ENCODE data around the gene ROBO1. TPM values are rescaled to one million over a fixed set of nuclear protein-coding genes. Genes with fewer than 3 reads are reported as not detected.

Gene ROBO1
- total RNA-seq, 1 donor from 2014 or later, result 31.7 TPM

- H3K27me3 ChIP-seq (ENCODE audit: control insufficient read depth, insufficient read depth, low read length), result no peaks in the 10 kb centered on the region
- no peaks in the 10 kb centered on the region for H3K36me3 ChIP-seq (ENCODE audit: control insufficient read depth, insufficient read depth, low read length)
- H3K4me3 ChIP-seq (ENCODE audit: low read depth, low read length), result no peak overlapping the region
- DNase-seq (ENCODE audit: low read depth), result no peak
- no peak for TF ChIP-seq CTCF (IDR thresholded peaks at IDR 0.05; ENCODE audit: insufficient read depth, low read length, poor library complexity, severe bottlenecking)
These were observed 1133.5 kb downstream of the ROBO1 start for GRCh38 chr3:78634316-78634715.

GRCh38 chr3:78633626-78634025 lies 1134.2 kb downstream of the ROBO1 start:
- H3K36me3 ChIP-seq (ENCODE audit: control insufficient read depth, insufficient read depth, low read length), result no peaks in the 10 kb centered on the region
- no peak overlapping the region for H3K4me3 ChIP-seq (ENCODE audit: low read depth, low read length)
- H3K27me3 ChIP-seq (ENCODE audit: control insufficient read depth, insufficient read depth, low read length), result no peaks in the 10 kb centered on the region
- DNase-seq (ENCODE audit: low read depth), result peak; percentile 37
- no peak for TF ChIP-seq CTCF (IDR thresholded peaks at IDR 0.05; ENCODE audit: insufficient read depth, low read length, poor library complexity, severe bottlenecking)

- Histone ChIP-seq H3K27me3 (ENCODE audit: control insufficient read depth, insufficient read depth, low read length) (no peaks in the 10 kb centered on the region), H3K4me3 (ENCODE audit: low read depth, low read length) (no peak overlapping the region), H3K36me3 (ENCODE audit: control insufficient read depth, insufficient read depth, low read length) (no peaks in the 10 kb centered on the region)
- no peak for TF ChIP-seq CTCF (IDR thresholded peaks at IDR 0.05; ENCODE audit: insufficient read depth, low read length, poor library complexity, severe bottlenecking)
- no peak for DNase-seq (ENCODE audit: low read depth)
These were observed 1134.8 kb downstream of the ROBO1 start for GRCh38 chr3:78632925-78633553.

GRCh38 chr3:78629544-78629943 lies 1138.3 kb downstream of the ROBO1 start:
- Histone ChIP-seq H3K4me3 (ENCODE audit: low read depth, low read length) (no peak overlapping the region), H3K27me3 (ENCODE audit: control insufficient read depth, insufficient read depth, low read length) (no peaks in the 10 kb centered on the region), H3K36me3 (ENCODE audit: control insufficient read depth, insufficient read depth, low read length) (no peaks in the 10 kb centered on the region)
- no peak for TF ChIP-seq CTCF (IDR thresholded peaks at IDR 0.05; ENCODE audit: insufficient read depth, low read length, poor library complexity, severe bottlenecking)
- DNase-seq (ENCODE audit: low read depth), result no peak

- Histone ChIP-seq H3K27me3 (ENCODE audit: control insufficient read depth, insufficient read depth, low read length) (no peaks in the 10 kb centered on the region), H3K4me3 (ENCODE audit: low read depth, low read length) (no peak overlapping the region), H3K36me3 (ENCODE audit: control insufficient read depth, insufficient read depth, low read length) (peaks cover 1% of the 10 kb centered on the region)
- DNase-seq (ENCODE audit: low read depth), result no peak
- TF ChIP-seq CTCF (IDR thresholded peaks at IDR 0.05; ENCODE audit: insufficient read depth, low read length, poor library complexity, severe bottlenecking), result no peak
These were observed 1146.6 kb downstream of the ROBO1 start for GRCh38 chr3:78621061-78621716.

- Histone ChIP-seq H3K4me3 (ENCODE audit: low read depth, low read length) (no peak overlapping the region), H3K27me3 (ENCODE audit: control insufficient read depth, insufficient read depth, low read length) (no peaks in the 10 kb centered on the region), H3K36me3 (ENCODE audit: control insufficient read depth, insufficient read depth, low read length) (peaks cover 1% of the 10 kb centered on the region)
- no peak for DNase-seq (ENCODE audit: low read depth)
- no peak for TF ChIP-seq CTCF (IDR thresholded peaks at IDR 0.05; ENCODE audit: insufficient read depth, low read length, poor library complexity, severe bottlenecking)
These were observed 1153.3 kb downstream of the ROBO1 start for GRCh38 chr3:78614486-78614885.
